D721Med (cell line): ENCODE measurements around the gene ESPN.

Experiments
- DNase-seq: peaks from one replicate; pipeline ENCODE4 v3.0.0; 2011; ENCODE audit warnings: low spot score; ENCODE audit not compliant: insufficient read length
- FAIRE-seq: peaks from 2 replicates; lab custom pipeline; 2011; peaks lifted over from hg19 to GRCh38; lab: Jason Lieb, UNC
- CTCF ChIP-seq: IDR thresholded peaks from 2 replicates; pipeline ENCODE4 v1.5.1; 2012; ENCODE audit warnings: mild to moderate bottlenecking, control low read depth; ENCODE audit not compliant: insufficient read depth; ENCODE audit errors: missing control alignments

The ESPN gene

GRCh38 chr1:6456800-6457466 is 32.4 kb downstream of the ESPN start:
- DNase-seq, result no peak
- TF ChIP-seq CTCF, result no peak
- no peak for FAIRE-seq

- DNase-seq, result no peak
These were observed 35.3 kb downstream of the ESPN start for GRCh38 chr1:6459850-6460265.

GRCh38 chr1:6460301-6461050 is 35.9 kb downstream of the ESPN start:
- DNase-seq (no peak), FAIRE-seq (no peak)
- no peak for TF ChIP-seq CTCF

More at GRCh38 chr1:6459850-6460265, 35.3 kb downstream of the ESPN start:
- TF ChIP-seq CTCF, result no peak
- no peak for FAIRE-seq

GRCh38 chr1:6461051-6461530 is 36.5 kb downstream of the ESPN start:
- DNase-seq (no peak), FAIRE-seq (no peak)
- TF ChIP-seq CTCF, result no peak

GRCh38 chr1:6461538-6462411 is 37.2 kb downstream of the ESPN start:
- no peak for TF ChIP-seq CTCF
- no peak for DNase-seq
- no peak for FAIRE-seq

GRCh38 chr1:6462412-6463119 is 38.0 kb downstream of the ESPN start:
- FAIRE-seq, result no peak
- no peak for DNase-seq
- TF ChIP-seq CTCF, result no peak
